SU-DHL-6 (cell line): ENCODE data around the gene H2BW2.
"Not testable (repeated sequence)": the region's sequence is repeated elsewhere in the genome, so short reads cannot be mapped to it uniquely, and the experiment has no call there.

Experiments used
- H2AFZ ChIP-seq: fragments of 200-600 bp; sonication (generic); 2 replicates; pipeline ENCODE4 v1.6.1; 2014; ENCODE audit warnings: low read depth, mild to moderate bottlenecking, moderate library complexity, mixed read lengths, antibody characterized with exemption, low read length; ENCODE audit not compliant: severe bottlenecking
- H3F3A ChIP-seq: fragments of 200-600 bp; shearing (Covaris generic); 2 replicates; pipeline ENCODE4 v1.6.0; 2016; ENCODE audit warnings: antibody characterized with exemption, mild to moderate bottlenecking; ENCODE audit not compliant: insufficient read depth
- H3K27ac ChIP-seq: fragments of 200-600 bp; sonication (generic); 2 replicates; pipeline ENCODE4 v1.5.1; 2016; ENCODE audit warnings: low read depth, mild to moderate bottlenecking, low read length, moderate library complexity, mixed read lengths
- H3K27me3 ChIP-seq: fragments of 200-600 bp; sonication (generic), shearing (Covaris generic); 2 replicates; pipeline ENCODE4 v1.6.0; 2014; ENCODE audit warnings: mild to moderate bottlenecking, low read length
- H3K36me3 ChIP-seq: fragments of 200-600 bp; sonication (generic); 2 replicates; pipeline ENCODE4 v1.6.1; 2014; ENCODE audit warnings: mild to moderate bottlenecking, low read length, mixed read lengths
- H3K4me2 ChIP-seq: fragments of 300-600, 200-600 bp; shearing (Covaris generic), sonication (generic); 2 replicates; pipeline ENCODE4 v1.6.0; 2014; ENCODE audit warnings: low read length, low read depth, mild to moderate bottlenecking; ENCODE audit not compliant: poor library complexity, severe bottlenecking
- H3K4me3 ChIP-seq: fragments of 200-600 bp; sonication (generic); 2 replicates; pipeline ENCODE4 v1.5.1; 2014; ENCODE audit warnings: antibody characterized with exemption, low read length, mild to moderate bottlenecking, mixed read lengths; ENCODE audit not compliant: insufficient read depth, poor library complexity, severe bottlenecking
- H3K79me2 ChIP-seq: fragments of 200-600 bp; sonication (generic); 2 replicates; pipeline ENCODE4 v1.6.1; 2014; ENCODE audit warnings: mild to moderate bottlenecking, low read length, moderate library complexity; ENCODE audit not compliant: insufficient read depth
- H3K9ac ChIP-seq: fragments of 200-600 bp; sonication (generic); 2 replicates; pipeline ENCODE4 v1.7.0; 2014; ENCODE audit warnings: mild to moderate bottlenecking, low read length
- H3K9me2 ChIP-seq: fragments of 200-600 bp; sonication (generic); replicated peaks from 2 replicates; pipeline ENCODE4 v1.6.1; 2014; ENCODE audit warnings: low read length; ENCODE audit not compliant: insufficient read depth
- H3K9me3 ChIP-seq: fragments of 200-600 bp; sonication (generic); 2 replicates; pipeline ENCODE4 v1.6.1; 2014; ENCODE audit warnings: low read length, mixed read lengths; ENCODE audit not compliant: insufficient read depth
- H4K20me1 ChIP-seq: fragments of 200-600 bp; sonication (generic); 2 replicates; pipeline ENCODE4 v1.6.1; 2014; ENCODE audit warnings: low read depth, mild to moderate bottlenecking, antibody characterized with exemption, low read length, moderate library complexity, mixed read lengths
- EZH2phosphoT487 ChIP-seq: fragments of 200-600 bp; sonication (generic), shearing (Covaris generic); conservative IDR thresholded peaks from 2 replicates; pipeline ENCODE4 v1.6.1; 2018; ENCODE audit warnings: mild to moderate bottlenecking, antibody characterized with exemption, low read length, moderate library complexity, mixed read lengths
- TF ChIP-seq, protein P1 (sequence below): fragments of 200-600 bp; sonication (generic); IDR thresholded peaks from one replicate; pipeline ENCODE4 v1.5.1; 2017; ENCODE audit warnings: antibody characterized with exemption, mild to moderate bottlenecking, low read length, moderate library complexity; ENCODE audit not compliant: insufficient read depth, poor library complexity, severe bottlenecking

H2BW2 gene

DNA sequence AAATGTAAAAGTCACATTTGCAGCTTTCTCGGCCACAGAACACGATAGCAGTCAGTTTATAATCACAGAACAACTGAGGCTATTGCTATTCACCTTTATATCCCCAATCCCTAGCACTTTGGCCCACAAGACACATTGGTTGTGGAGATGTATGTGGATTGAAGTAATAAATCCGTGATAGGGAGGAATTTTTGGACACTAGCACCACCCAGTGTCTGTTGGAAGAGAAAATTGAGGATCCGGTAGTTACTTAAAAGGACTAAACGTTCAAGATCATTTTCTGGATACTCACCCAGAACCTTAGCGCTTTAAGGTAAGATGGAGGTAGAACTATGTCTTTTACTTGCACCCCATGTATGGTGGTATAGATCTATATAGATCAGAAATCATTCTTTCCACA lies 38.1 kb downstream of the H2BW2 start:
- not testable (repeated sequence) for H3F3A ChIP-seq, H3K27me3 ChIP-seq, H3K9ac ChIP-seq, H3K9me2 ChIP-seq, H3K36me3 ChIP-seq, H4K20me1 ChIP-seq, H3K4me3 ChIP-seq, H3K9me3 ChIP-seq, H3K27ac ChIP-seq, H2AFZ ChIP-seq, H3K4me2 ChIP-seq, H3K79me2 ChIP-seq

DNA sequence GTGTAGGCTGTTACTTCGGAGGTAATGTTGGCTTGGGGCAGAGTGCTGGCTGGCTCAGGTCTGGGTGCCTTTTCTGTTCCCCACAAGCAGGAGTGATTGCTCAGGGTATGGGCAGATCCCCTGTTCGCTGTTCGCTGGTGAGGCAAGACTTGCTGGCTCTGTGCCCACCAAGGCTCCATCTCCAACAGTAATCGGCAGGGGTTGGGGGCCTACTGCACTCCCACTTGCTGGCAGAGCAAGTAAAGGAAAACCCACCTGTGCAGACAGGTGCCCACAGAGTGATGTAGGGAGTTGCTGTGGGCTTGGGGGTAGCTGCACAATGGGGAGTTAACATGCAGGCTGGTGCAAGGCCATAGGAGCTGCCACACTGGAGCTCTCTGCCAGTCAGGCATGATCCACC lies 44.3 kb downstream of the H2BW2 start:
- Histone ChIP-seq H3K79me2 (no peaks in the 10 kb centered on the region), H3K36me3 (no peaks in the 10 kb centered on the region), H3F3A (no peaks in the 10 kb centered on the region), H3K9me3 (no peaks in the 10 kb centered on the region), H3K9ac (no peak overlapping the region), H3K27ac (no peak overlapping the region), H4K20me1 (no peaks in the 10 kb centered on the region), H3K9me2 (no peaks in the 10 kb centered on the region), H3K27me3 (no peaks in the 10 kb centered on the region), H3K4me2 (no peak overlapping the region), H3K4me3 (no peak overlapping the region), H2AFZ (no peak overlapping the region)
- TF ChIP-seq EZH2phosphoT487: no peak
- TF ChIP-seq, protein P1, sequence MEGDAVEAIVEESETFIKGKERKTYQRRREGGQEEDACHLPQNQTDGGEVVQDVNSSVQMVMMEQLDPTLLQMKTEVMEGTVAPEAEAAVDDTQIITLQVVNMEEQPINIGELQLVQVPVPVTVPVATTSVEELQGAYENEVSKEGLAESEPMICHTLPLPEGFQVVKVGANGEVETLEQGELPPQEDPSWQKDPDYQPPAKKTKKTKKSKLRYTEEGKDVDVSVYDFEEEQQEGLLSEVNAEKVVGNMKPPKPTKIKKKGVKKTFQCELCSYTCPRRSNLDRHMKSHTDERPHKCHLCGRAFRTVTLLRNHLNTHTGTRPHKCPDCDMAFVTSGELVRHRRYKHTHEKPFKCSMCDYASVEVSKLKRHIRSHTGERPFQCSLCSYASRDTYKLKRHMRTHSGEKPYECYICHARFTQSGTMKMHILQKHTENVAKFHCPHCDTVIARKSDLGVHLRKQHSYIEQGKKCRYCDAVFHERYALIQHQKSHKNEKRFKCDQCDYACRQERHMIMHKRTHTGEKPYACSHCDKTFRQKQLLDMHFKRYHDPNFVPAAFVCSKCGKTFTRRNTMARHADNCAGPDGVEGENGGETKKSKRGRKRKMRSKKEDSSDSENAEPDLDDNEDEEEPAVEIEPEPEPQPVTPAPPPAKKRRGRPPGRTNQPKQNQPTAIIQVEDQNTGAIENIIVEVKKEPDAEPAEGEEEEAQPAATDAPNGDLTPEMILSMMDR: no peak

DNA sequence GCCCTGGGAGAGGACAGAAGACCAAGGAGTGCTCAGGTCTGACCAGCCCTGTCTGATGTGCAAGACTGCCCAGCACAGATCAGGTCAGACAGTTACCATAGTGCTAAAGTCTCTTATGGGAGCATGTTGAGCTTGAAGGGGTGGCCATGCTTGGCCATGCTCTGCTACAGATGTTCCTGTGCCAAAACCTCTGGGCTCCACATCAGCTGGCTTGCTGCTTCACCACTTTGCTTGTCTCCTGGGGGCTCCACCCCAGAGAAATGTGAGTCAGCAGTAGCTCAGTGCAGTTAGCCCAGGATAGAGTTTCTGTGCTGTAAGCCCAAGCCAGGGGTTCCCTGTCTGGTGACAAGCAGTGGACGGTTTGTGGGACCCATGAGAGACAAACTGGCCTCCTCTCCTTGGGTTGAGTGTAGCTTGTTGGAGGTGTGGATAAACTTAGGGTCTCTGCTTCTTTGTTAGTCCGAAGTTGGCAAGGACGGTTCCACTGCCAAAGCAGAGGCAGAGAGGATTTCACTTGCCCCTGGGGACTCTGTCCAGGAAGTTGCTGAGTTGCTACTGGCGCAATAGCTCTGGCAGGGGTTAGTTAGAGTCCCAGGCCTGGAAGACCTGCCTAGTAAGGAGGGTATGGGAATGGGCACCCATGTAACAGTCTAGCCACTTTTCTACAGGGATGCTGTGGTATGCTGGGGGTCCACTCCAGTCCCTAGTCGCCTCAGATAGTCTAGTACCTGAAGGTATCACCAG lies 45.0 kb downstream of the H2BW2 start:
- no peak overlapping the region for H3K27ac ChIP-seq
- no peak overlapping the region for H2AFZ ChIP-seq
- no peaks in the 10 kb centered on the region for H3K36me3 ChIP-seq
- H3K4me3 ChIP-seq: no peak overlapping the region
- H3K9ac ChIP-seq: no peak overlapping the region
- no peak for TF ChIP-seq EZH2phosphoT487
- TF ChIP-seq, protein P1: no peak
- no peaks in the 10 kb centered on the region for H3K27me3 ChIP-seq
- H3K9me3 ChIP-seq: no peaks in the 10 kb centered on the region
- no peaks in the 10 kb centered on the region for H3F3A ChIP-seq
- no peaks in the 10 kb centered on the region for H3K9me2 ChIP-seq
- no peaks in the 10 kb centered on the region for H4K20me1 ChIP-seq
- no peak overlapping the region for H3K4me2 ChIP-seq
- H3K79me2 ChIP-seq: no peaks in the 10 kb centered on the region

DNA sequence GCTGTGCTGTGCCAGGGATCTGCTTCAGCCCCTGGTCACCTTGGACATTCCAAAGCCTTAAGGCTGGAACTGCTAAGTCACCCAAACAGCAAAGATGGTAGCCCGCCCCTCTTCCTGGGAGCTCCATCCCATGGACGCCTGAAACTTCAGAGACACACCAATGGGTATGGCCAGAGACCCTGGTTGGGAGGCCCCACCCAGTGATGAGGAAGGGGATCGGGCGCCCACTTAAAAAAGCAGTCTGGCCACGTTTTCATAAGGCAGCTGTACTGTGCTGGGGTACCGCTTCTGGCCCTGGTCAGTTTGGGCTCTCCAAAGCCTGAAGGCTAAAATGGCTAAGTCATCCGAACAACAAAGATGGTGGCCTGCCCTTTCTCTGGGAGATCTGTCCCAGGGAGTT lies 45.7 kb downstream of the H2BW2 start:
- no peak overlapping the region for H3K27ac ChIP-seq
- H3K4me3 ChIP-seq: no peak overlapping the region
- H3F3A ChIP-seq: no peaks in the 10 kb centered on the region
- no peaks in the 10 kb centered on the region for H3K27me3 ChIP-seq
- TF ChIP-seq, protein P1: no peak
- TF ChIP-seq EZH2phosphoT487: no peak
- no peaks in the 10 kb centered on the region for H3K79me2 ChIP-seq
- H3K36me3 ChIP-seq: no peaks in the 10 kb centered on the region
- H3K9me2 ChIP-seq: no peaks in the 10 kb centered on the region
- no peak overlapping the region for H3K9ac ChIP-seq
- no peak overlapping the region for H3K4me2 ChIP-seq
- no peak overlapping the region for H2AFZ ChIP-seq
- no peaks in the 10 kb centered on the region for H4K20me1 ChIP-seq
- H3K9me3 ChIP-seq: no peaks in the 10 kb centered on the region
